ENCODE results near the gene C9orf40.

DNA sequence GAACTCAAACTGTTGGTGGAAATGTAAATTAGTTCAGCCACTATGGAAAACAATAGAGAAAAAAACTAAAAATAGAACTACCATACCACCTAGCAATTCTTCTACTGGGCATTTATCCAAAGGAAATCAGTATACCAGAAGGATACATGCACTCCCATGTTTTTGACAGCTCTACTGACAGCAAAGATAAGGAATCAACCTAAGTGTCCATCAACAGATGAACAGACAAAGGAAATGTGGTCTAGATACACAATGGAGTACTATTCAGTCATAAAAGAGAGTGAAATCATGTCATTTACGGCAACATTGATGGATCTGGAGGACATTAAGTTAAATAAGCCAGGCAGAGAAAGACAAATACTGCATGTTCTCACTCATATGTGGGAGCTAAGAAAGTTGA, 21.8 kb upstream of the C9orf40 start:
- TF ChIP-seq POLR2AphosphoS5 (IDR thresholded peaks at IDR 0.05; ENCODE audit: low read depth, low read length) (no peak), POLR2A (IDR thresholded peaks at IDR 0.05; ENCODE audit: low read depth, low read length) (no peak), TAF1 (IDR thresholded peaks at IDR 0.05; ENCODE audit: low read depth, low read length) (no peak), SPI1 (IDR thresholded peaks at IDR 0.05; ENCODE audit: low read depth, low read length) (no peak), PAX5 (IDR thresholded peaks at IDR 0.05; ENCODE audit: insufficient read depth, low read length, severe bottlenecking) (no peak), POU2F2 (IDR thresholded peaks at IDR 0.05; ENCODE audit: low read depth, low read length) (no peak)

All from GM12891 (cell line).